NCI-H1417 (cell line): ENCODE data around the gene TOMM34.

Experiments
- DNase-seq, 3 experiments: peaks; one replicate each; lab custom pipeline; 2025; lab: John Stamatoyannopoulos, UW

TOMM34 gene

DNA sequence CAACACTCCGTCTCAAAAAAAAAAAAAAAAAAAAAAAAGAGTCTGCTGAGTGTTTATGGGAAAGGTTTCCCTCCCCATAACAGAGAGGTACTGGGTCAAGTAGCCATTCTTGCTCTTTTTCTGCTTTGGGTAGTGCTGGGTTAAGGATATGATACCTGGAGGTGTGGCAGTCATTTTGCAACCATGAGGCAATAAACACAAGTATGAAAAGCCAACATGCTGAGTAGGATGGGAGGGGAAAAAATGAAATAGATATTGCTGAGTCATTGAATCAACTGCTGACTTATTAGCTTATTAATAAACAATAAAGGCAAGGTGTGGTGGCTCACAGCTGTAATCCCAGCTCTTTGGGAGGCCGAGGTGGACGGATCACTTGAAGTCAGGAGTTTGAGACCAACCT lies 2.3 kb upstream of the TOMM34 start:
- no peak for DNase-seq

DNA sequence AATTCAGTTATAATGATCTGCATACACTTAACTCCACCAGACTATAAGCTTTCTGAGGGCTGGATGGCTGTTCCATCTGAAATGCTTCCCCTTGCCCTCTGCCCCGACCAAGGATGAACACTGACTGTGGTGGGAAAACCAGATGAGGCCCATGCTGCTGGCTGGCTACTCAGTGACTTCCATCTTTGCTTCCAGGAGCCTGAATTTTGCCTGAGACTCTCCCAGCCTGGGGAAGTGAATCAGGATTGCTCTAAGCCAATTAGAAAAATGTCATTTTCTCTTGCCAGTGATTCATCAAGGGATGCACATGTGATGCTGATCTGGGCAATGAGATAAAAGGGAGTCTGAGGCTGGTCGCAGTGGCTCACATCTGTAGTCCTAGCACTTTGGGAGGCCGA lies 1.7 kb upstream of the TOMM34 start:
- DNase-seq = no peak

DNA sequence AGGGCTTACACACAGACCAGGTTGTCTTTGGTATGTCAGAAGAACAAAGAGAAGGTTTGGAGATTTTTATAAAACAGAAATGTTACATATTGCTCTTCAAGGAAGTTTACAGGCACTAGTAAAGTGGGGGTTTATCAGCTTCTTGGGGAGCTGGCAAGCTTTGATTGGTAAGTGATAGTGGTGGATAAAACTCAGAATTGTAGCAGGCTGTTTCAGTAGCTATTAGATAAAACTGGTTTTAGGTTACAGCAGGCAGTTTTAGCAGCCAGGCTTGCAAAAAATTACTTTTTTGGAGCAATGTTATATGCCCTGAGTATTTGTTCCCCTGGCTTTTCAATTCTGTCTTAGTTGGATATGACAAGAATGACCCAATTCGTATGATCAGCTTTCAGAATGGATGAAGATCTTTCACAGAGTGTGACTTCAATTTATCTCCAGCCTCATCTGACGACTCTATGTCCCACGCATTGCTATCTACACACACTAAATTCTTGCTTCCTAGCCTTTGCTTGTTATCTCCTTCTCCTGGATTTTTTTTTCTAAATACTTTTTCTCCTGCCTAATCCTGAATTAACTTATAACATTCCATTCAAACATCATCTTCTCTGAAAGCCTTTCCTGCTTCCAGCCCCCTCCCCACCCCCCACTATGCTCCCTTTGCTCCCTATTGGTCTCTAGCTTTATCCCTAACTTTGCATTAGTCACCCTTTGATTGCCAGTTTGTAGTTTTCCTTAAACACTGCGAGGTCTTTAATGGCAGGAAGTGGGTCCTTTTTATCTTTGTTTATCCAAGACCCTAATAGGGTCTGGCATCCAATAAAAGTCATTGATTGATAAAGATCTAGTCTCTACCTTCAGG lies 1.0 kb upstream of the TOMM34 start:
- DNase-seq = no peak

DNA sequence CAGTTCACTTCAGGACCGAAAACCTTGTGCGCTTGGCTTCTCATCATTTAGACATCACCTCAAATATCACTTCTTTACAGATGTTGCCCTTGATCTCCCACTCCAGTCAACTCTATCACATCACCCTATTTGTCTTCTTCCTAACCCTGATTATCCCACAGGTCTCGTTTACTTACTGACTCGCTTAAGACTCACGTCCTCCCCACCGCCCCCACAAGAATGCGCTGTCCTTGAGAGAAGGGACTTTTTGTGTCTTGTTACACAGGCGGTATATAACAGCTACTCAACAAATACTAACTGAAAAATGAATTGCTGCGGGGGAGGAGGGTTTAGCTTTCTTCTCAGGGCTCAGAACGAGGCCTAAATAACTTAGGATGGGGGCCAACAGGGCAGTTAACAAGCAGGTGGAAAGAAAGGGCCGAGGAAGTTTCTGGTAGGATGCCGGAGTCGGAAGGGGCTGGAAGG lies 527 bp downstream of the TOMM34 start:
- peak in 2 of 3 experiments; percentile 44 to 64 for DNase-seq

DNA sequence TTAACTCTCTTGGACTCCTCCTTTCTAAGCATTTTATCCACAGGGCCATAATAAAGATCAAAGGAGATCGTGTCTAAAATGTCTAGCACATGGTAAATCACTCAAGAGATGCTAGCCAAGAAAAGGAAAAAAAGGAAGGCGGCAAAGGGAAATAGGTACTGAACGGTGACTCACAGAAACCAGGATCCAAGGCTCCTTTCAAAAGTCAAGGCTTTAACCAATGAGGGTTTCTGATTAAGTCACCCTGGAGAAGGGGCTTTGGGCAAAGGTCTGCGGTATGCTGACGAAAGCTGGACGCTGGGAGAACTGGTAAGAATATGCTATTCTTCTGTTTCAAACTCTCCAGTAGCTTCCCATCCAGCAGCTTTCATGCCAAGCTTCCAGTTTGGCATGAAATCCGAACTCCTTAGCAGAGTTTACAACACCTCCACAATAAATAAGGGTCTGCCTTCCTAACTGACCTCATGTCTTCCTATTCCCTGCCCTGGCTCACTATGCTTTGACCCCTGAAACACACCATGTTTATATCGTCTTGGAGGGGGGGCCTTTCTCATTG lies 1.0 kb downstream of the TOMM34 start:
- DNase-seq = no peak

DNA sequence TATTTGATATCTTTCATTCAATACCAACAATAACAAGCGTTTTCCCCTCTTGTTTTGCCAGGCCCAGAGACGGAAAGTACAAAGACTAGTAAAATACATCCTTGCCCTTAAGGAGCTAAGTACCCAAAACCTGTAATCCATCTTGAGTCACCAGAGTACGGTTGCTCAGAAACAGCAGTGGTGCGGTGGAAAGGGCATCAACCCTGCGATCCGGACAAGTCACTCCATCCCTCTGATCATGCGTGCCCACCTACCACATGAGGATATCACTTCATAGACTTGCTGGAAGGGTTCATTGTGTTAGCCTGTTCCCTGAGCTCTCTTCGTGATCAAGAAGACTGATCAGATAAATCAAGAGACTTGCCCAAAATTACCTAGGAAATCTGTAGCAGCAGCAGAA lies 1.9 kb downstream of the TOMM34 start:
- no peak for DNase-seq

DNA sequence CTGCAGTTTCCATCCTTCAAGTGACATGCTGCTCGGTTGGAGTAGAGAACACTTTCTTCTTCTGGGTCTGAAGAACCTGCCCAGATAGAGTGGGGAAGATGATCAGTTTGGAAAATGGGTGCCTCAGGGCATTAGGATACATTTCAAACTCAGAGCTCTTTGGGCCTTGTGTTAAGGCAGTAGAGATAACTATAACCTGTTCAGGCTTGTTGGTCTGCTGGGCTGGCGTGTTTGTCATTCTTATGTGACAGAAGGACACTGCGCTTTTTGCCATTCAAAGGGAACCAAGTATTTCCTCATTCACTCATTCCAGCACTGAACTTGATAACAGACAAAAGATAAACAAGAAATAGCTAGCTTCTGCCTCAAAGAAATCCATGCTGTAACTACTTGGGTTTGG lies 3.8 kb downstream of the TOMM34 start:
- no peak for DNase-seq

DNA sequence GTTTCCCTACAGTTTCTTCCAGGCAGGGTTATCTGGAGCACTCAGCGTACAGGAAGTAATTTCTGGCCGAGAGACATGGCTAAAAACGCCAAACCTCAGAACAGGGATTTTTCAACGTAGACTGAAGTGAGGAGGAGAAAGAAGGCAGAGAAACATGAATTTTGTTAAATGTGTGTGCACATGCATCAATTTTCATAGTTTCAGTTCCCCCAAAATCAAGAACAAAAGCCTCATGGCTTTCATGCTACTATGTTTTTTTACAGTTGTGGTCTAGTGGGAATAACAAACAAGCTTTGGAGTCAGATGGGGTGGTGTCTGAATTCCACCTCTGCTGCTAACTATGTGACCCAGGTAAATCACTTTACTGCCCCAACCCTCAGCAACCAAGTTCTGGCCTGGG lies 4.9 kb downstream of the TOMM34 start:
- DNase-seq = no peak

DNA sequence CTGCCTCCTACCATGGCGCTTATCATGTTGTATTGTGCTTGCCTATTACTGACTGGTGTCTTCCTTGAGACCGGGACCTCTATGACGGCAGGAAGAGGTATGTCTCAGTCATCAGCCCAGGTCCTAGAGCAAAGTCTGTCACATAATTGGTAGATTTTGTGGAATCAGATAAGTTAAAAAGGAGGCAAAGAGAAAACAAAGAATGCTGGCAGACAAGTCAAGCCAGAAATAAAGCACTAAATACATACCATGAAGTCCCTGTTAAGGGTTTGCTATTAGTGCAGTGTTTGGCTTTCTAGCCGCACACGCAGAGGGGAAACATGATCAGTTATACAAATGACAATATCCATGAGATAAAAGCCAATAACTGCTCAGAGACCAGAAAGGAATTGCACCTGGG lies 6.0 kb downstream of the TOMM34 start:
- DNase-seq = no peak

DNA sequence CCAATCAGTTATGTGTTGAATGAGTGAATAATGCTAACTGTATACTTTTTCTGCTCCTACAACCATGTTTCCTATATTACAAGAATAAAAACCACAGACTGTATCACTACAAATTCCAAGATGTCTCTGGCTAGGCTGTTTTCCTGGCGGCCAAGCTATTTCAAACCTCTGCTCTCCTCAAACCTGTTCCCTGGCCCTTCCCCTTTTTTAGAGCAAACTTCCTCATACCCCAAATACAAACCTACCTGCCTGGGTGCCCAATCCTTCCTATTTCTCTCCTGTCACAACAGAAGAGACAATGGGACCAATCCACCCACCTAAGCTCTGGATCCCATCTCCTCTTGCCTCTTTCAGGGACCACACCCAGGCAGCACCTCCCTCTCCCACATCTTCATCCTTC lies 7.5 kb downstream of the TOMM34 start:
- no peak for DNase-seq

DNA sequence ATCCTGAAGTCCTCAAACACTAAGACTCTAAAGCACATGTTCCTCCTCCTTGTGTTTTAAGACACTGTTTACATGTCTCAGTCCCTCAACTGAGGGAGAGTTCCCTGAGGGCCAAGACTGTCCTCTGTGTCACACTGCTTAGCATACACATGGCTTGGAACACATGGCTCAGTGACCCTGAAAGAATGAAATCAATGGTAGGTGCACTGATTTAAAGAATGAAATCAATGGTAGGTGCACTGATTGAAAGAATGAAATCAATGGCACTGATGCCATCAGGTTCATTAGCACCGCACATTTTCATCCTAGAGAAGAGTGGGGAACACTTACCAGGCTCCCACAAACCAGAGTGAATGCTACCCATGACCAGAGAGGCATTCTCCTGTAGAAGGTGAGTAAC lies 9.8 kb downstream of the TOMM34 start:
- DNase-seq = no peak

DNA sequence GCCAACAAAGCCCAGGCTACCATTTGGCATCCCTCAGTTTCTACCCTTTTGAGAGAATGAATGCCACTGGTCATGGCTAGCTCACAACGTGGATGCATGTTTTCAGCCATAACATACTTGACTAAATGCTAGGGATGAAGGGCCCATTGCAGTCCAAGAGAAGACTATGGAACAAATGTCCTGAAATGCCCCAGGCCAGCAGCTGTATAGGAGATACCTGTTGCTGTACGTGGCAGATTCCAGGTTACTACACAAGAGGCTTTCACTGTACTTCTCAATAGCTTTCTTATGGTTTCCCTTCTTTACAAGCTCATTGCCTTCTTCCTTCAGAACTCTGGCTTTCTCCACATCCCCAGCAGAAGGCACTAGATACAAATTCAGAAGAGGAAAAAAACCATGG lies 11.7 kb downstream of the TOMM34 start:
- DNase-seq = no peak

DNA sequence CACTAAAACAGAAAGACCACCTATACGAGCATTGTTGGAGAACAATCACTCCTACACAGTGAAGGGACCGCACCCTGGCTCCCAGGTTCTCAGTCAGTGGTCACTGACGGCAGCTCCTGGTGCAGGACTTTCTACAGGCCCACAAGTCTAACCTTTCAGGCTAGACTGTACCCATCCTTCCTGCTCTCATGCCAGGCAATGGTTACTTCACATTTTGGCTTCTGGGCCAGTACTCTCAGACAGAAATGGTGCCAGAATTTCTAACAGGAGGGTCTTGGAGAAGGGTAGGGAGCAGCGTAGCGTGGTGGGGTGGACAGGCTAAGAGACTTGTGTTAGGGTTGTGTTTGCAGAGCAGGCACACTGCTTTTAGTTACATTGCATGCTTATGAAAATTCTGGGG lies 12.1 kb downstream of the TOMM34 start:
- DNase-seq = no peak

DNA sequence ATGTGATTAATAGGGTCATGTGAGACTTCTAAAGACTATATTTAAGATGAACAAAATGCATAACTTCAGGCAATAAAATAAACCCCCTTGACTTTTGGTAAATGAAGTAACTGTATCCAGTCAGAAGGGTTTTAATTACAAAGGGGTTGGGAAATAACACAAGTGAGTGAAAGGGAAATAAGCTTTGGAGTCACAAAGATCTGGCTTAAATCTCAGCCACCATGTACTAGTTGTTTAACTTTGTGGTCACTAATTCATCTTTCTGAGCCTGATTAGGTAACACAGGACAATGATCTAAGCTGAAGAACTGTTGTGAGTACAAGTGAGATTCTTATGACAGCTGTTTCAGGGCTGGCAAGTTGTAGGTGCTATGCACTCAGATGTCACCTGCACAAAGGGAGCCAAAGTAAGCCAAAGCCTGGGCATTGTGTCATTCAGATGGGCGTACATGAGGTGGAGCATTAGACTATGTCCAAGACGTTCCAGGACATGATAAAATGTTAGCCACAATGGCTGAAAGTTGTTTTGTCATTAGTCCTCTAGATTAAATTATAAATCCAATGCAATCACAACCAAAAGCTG lies 13.8 kb downstream of the TOMM34 start:
- no peak for DNase-seq

DNA sequence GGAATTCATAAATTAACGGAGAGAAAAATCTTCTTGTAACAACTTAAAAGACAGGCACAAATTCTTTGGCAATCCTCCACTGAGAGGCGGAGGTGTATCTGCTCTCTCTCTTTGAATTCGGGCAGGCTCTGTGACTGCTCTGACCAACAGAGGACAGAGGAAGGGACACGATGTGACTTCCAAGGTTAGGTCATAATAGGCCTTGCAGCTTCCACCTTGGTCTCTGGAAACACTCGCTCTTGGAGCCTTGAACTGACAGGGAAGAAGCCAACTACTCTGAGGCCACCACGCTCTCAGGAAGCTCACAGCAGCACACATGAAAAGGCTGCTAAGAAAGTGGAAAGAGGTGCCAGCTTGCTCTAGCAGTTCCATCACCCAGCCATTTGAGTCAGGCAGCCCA lies 14.9 kb downstream of the TOMM34 start:
- DNase-seq = no peak

DNA sequence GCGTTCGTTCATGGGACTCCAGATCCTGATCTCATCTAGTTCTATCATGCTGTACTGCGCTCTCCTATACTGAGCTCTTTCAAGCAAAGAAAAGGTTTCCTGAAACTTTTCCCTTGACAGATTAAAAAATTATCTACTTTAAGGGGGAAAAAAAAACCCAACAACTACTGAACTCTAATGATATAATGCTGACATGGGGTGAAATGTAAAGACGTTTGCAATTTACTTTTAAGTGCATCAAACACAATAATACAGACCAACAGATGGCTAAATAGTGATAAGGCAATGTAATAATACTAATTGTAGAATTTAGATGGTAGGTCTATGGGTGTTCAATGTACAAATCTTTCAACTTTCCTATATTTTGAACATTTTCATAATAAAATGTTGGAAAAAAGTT lies 16.4 kb downstream of the TOMM34 start:
- no peak for DNase-seq

DNA sequence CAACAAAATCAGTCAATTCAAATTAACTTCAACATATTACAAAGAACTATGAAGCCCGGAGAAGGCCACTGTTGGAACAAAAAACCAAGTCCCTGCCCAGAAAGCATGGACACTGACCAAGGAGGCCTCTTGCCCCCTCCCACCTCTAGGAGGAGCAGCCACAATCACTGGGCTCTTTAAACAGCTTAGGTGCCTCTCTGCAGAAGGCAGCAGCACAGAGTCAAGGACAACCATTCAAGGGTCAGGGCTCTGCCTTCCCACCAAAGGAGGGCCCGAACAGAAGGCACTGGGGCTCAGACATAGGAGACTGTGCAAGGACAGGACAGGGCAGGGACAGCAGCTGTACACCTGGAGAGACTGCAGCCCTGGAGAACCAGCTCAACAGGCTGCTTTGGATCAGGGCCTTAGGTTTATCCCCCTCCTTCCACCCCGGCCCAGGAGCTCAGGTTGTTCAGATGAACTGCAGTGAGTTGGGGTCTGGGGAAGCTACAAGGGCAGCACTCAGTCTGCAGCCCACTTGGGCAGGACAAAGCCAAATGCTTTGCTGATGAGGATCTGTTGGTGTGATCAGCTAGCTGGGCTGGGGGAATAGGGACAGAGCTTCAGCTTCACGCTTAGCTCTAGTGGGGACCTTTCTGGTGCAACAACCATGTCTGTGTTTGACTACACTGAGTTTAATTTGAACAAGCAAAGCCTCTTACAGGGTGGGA lies 17.8 kb downstream of the TOMM34 start:
- DNase-seq = no peak

DNA sequence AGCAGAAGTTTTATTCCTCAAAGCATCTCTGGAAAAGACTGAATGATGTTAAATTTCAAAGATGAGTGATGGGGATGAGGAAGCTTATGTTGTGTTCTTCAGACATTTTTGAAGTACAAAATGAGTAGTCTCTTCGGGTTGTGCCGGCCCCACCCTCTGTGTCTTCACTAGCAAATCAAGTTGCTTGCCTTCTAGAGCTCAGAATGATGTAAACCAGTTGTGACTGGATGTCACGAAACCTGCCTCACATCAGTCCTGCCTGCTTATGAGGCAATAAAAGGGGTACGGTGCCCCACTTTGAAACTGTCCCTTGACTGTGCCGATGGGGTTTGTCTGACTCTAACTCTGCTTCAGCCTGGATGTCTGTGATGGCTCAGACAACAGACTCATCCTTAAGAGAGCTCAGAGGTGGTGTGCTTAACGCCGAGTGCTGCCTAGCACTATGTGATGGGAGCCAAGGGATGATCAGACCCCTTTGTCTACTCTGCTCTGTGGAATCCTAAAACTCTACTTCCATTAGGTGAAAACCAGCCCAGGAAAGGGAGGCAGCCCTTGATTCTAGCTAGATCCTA lies 19.0 kb downstream of the TOMM34 start:
- DNase-seq = no peak

DNA sequence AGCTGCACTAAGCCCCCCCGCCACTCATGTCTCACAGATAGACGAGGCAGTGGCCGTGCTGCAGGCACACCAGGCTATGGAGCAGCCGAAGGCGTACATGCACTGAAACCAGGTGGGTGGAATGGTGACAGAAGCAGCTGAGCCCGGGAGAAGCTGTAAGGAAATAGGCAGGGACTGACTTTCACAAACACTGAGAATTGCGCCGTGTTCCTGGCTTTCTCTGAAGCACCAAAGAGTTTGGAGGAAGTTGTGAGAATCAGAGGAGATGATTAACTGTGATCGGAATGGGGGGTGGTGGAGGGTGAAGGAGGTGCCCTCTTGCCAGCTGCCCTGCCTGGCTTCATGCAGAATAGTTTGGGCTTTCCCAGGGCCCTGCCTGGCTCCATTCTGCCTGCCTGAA lies 21.6 kb downstream of the TOMM34 start:
- DNase-seq = no peak

DNA sequence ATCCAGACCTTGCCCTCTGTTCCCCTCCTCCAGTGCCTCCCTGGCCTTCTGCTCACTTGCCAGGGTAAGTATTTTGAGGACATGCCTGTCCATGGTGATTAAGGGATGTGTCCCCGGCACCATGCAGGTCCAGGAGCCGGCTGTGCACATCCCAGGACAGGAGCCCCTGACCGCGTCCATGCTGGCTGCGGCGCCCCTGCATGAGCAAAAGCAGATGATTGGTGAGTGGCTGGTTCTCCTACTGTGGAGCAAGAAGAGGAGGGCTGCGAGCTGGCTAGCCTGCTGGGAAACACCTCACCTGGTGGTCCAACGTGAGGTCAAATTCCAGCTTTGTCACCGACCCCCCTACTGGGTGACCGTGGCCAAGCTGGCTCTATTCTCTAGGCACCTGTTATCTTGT lies 23.7 kb downstream of the TOMM34 start:
- DNase-seq = no peak

DNA sequence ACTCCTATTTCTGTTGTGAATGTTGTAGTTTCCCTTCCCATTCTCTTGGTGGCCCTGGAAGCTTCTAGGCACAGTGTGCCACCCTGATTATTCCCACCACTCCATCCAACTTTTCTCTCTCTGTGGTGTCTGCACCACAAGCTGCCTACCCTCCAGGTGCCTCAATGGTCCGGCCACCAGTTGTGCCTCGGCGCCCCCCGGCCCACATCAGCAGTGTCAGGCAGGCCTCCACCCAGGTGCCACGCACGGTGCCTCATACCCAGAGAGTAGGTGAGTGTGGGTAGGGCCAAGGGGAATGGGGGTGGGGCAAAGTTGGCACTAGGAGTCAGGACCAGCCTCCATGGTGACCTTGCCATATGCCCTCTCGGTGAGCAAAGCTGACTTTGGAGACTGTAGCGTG lies 27.3 kb downstream of the TOMM34 start:
- no peak for DNase-seq

DNA sequence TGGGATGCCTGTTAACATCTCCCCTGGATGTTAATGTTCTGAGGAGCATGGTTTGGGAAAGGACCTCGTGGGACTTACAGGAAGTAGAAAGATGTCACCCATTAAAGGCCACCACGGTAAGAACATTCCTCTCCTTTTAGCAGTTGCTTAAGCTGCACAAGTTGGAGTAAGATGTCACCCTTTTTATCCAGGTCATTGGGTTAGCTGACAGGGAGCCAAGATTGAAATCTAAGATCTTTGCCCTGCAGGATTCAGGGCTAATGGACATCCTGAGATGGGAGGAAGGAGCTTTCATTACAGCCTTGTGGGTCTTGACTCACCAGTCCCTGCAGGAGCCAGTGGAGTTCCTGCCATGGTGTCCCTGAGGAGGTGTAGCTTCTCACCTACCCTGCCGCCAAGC lies 28.3 kb downstream of the TOMM34 start:
- no peak for DNase-seq
